Rectal smooth muscle tissue (tissue), 1 donor: ENCODE results near the gene IL1RAPL2.

Experiments used
- H3K27ac ChIP-seq: one replicate; pipeline ENCODE4 v1.7.0; 2013; ENCODE audit warnings: low read depth, low read length, inconsistent platforms
- H3K27me3 ChIP-seq: one replicate; pipeline ENCODE4 v1.7.0; 2013; ENCODE audit warnings: low read length; ENCODE audit not compliant: control insufficient read depth, insufficient read depth
- H3K36me3 ChIP-seq: one replicate; pipeline ENCODE4 v1.7.0; 2013; ENCODE audit warnings: low read length; ENCODE audit not compliant: control insufficient read depth, insufficient read depth
- H3K4me1 ChIP-seq: one replicate; pipeline ENCODE4 v1.7.0; 2013; ENCODE audit warnings: low read length; ENCODE audit not compliant: control insufficient read depth, insufficient read depth
- H3K4me3 ChIP-seq: one replicate; pipeline ENCODE4 v1.7.0; 2013; ENCODE audit warnings: low read length
- H3K9ac ChIP-seq: one replicate; pipeline ENCODE4 v1.7.0; 2013; ENCODE audit warnings: low read length

The IL1RAPL2 gene

GRCh38 chrX:104684077-104684476 is 118.1 kb downstream of the IL1RAPL2 start:
- H3K4me1 ChIP-seq = no peaks in the 10 kb centered on the region
- no peak overlapping the region for H3K9ac ChIP-seq
- no peaks in the 10 kb centered on the region for H3K36me3 ChIP-seq
- no peak overlapping the region for H3K4me3 ChIP-seq
- no peak overlapping the region for H3K27ac ChIP-seq
- H3K27me3 ChIP-seq = no peaks in the 10 kb centered on the region

GRCh38 chrX:104695593-104695992 is 129.6 kb downstream of the IL1RAPL2 start:
- no peak overlapping the region for H3K9ac ChIP-seq
- H3K27ac ChIP-seq = no peak overlapping the region
- no peaks in the 10 kb centered on the region for H3K36me3 ChIP-seq
- no peak overlapping the region for H3K4me3 ChIP-seq
- H3K4me1 ChIP-seq = no peaks in the 10 kb centered on the region
- no peaks in the 10 kb centered on the region for H3K27me3 ChIP-seq

GRCh38 chrX:104696667-104697066 is 130.7 kb downstream of the IL1RAPL2 start:
- Histone ChIP-seq H3K27ac (no peak overlapping the region), H3K27me3 (no peaks in the 10 kb centered on the region), H3K36me3 (no peaks in the 10 kb centered on the region), H3K4me1 (no peaks in the 10 kb centered on the region), H3K4me3 (no peak overlapping the region), H3K9ac (no peak overlapping the region)

GRCh38 chrX:104697294-104697693 is 131.3 kb downstream of the IL1RAPL2 start:
- Histone ChIP-seq H3K27ac (no peak overlapping the region), H3K36me3 (no peaks in the 10 kb centered on the region), H3K27me3 (no peaks in the 10 kb centered on the region), H3K4me1 (no peaks in the 10 kb centered on the region), H3K4me3 (no peak overlapping the region), H3K9ac (no peak overlapping the region)

- H3K27me3 ChIP-seq = no peaks in the 10 kb centered on the region
- H3K4me1 ChIP-seq = no peaks in the 10 kb centered on the region
- no peak overlapping the region for H3K27ac ChIP-seq
- no peak overlapping the region for H3K4me3 ChIP-seq
- H3K36me3 ChIP-seq = no peaks in the 10 kb centered on the region
- H3K9ac ChIP-seq = no peak overlapping the region
Measured at GRCh38 chrX:104707042-104707441, 141.0 kb downstream of the IL1RAPL2 start.

GRCh38 chrX:104707572-104707971 is 141.6 kb downstream of the IL1RAPL2 start:
- Histone ChIP-seq H3K27me3 (no peaks in the 10 kb centered on the region), H3K4me3 (no peak overlapping the region), H3K4me1 (no peaks in the 10 kb centered on the region), H3K9ac (no peak overlapping the region), H3K36me3 (no peaks in the 10 kb centered on the region), H3K27ac (no peak overlapping the region)

- no peaks in the 10 kb centered on the region for H3K36me3 ChIP-seq
- no peaks in the 10 kb centered on the region for H3K4me1 ChIP-seq
- no peak overlapping the region for H3K27ac ChIP-seq
- no peak overlapping the region for H3K9ac ChIP-seq
- H3K4me3 ChIP-seq = no peak overlapping the region
- H3K27me3 ChIP-seq = no peaks in the 10 kb centered on the region
Measured at GRCh38 chrX:104712515-104712914, 146.5 kb downstream of the IL1RAPL2 start.

GRCh38 chrX:104721854-104722253 is 155.9 kb downstream of the IL1RAPL2 start:
- no peak overlapping the region for H3K9ac ChIP-seq
- H3K36me3 ChIP-seq = no peaks in the 10 kb centered on the region
- H3K4me3 ChIP-seq = no peak overlapping the region
- H3K27me3 ChIP-seq = no peaks in the 10 kb centered on the region
- no peak overlapping the region for H3K27ac ChIP-seq
- no peaks in the 10 kb centered on the region for H3K4me1 ChIP-seq

- H3K4me1 ChIP-seq = no peaks in the 10 kb centered on the region
- H3K27me3 ChIP-seq = no peaks in the 10 kb centered on the region
- no peak overlapping the region for H3K4me3 ChIP-seq
- H3K27ac ChIP-seq = no peak overlapping the region
- H3K9ac ChIP-seq = no peak overlapping the region
- H3K36me3 ChIP-seq = no peaks in the 10 kb centered on the region
Measured at GRCh38 chrX:104728456-104728855, 162.5 kb downstream of the IL1RAPL2 start.

GRCh38 chrX:104742355-104742754 is 176.4 kb downstream of the IL1RAPL2 start:
- no peaks in the 10 kb centered on the region for H3K36me3 ChIP-seq

GRCh38 chrX:104745152-104745551 is 179.2 kb downstream of the IL1RAPL2 start:
- Histone ChIP-seq H3K4me3 (no peak overlapping the region), H3K9ac (no peak overlapping the region)

More at GRCh38 chrX:104742355-104742754, 176.4 kb downstream of the IL1RAPL2 start:
- Histone ChIP-seq H3K4me1 (no peaks in the 10 kb centered on the region), H3K9ac (no peak overlapping the region), H3K27me3 (peaks cover 1% of the 10 kb centered on the region), H3K4me3 (no peak overlapping the region), H3K27ac (no peak overlapping the region)

GRCh38 chrX:104749951-104750610 is 184.1 kb downstream of the IL1RAPL2 start:
- H3K27me3 ChIP-seq = no peaks in the 10 kb centered on the region
- H3K4me1 ChIP-seq = no peaks in the 10 kb centered on the region
- no peaks in the 10 kb centered on the region for H3K36me3 ChIP-seq
- no peak overlapping the region for H3K4me3 ChIP-seq
- H3K27ac ChIP-seq = no peak overlapping the region
- H3K9ac ChIP-seq = no peak overlapping the region

More at GRCh38 chrX:104745152-104745551, 179.2 kb downstream of the IL1RAPL2 start:
- Histone ChIP-seq H3K27me3 (no peaks in the 10 kb centered on the region), H3K36me3 (no peaks in the 10 kb centered on the region), H3K4me1 (no peaks in the 10 kb centered on the region), H3K27ac (no peak overlapping the region)

GRCh38 chrX:104762641-104763040 is 196.6 kb downstream of the IL1RAPL2 start:
- Histone ChIP-seq H3K36me3 (no peaks in the 10 kb centered on the region), H3K27ac (no peak overlapping the region), H3K4me1 (no peaks in the 10 kb centered on the region), H3K9ac (no peak overlapping the region), H3K4me3 (no peak overlapping the region), H3K27me3 (no peaks in the 10 kb centered on the region)
